ENCODE results near the gene ZNF83. TPM values are rescaled to one million over a fixed set of nuclear protein-coding genes. Genes with fewer than 3 reads are reported as not detected.
"Not testable (repeated sequence)": the region's sequence is repeated elsewhere in the genome, so short reads cannot be mapped to it uniquely, and the experiment has no call there.

The ZNF83 gene
- total and polyA plus RNA-seq, 2 donors (not counting 1 experiment from before 2014, with no cell fraction given) = 92.3 to 95.8 TPM

DNA sequence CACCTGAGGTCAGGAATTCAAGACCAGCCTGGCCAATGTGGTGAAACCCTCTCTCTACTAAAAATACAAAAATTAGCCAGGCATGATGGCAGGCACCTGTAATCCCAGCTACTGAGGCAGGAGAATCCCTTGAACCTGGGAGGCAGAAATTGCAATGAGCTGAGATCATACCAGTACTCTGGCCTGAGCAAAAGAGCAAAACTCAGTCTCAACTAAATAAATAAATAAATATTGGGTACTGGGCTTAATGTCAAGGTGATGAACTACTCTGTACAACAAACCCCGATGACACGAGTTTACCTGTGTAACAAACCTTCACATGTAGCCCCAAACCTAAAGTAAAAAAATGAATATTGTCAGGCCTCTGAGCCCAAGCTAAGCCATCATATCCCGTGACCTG lies 10.7 kb downstream of the ZNF83 start:
- ATAC-seq (ENCODE audit: low read depth); POLR2A ChIA-PET; H4K20me1 ChIP-seq (ENCODE audit: control insufficient read depth, insufficient read depth, low read length, poor library complexity, severe bottlenecking); H3K9me3 Mint-ChIP-seq (ENCODE audit: insufficient read depth); H3K4me3 Mint-ChIP-seq; H3K4me1 ChIP-seq (ENCODE audit: control insufficient read depth in 2 of 2, insufficient read depth in 2 of 2, low read length in 2 of 2); CTCF ChIA-PET; H3K4me3 ChIP-seq (ENCODE audit: control extremely low read depth in 1 of 5, extremely low read depth in 1 of 5, insufficient read depth in 1 of 5, low read depth in 2 of 5, low read length in 4 of 5); H3K27me3 Mint-ChIP-seq; H3K27ac Mint-ChIP-seq; DNase-seq; intact Hi-C loops (cut with micrococcal nuclease); H3K9ac ChIP-seq (ENCODE audit: low read length); H2AFZ ChIP-seq (ENCODE audit: insufficient read depth, low read depth, low read length, poor library complexity, severe bottlenecking); H3K9me3 ChIP-seq (ENCODE audit: control extremely low read depth in 1 of 3, control insufficient read depth in 2 of 3, insufficient read depth in 1 of 3, low read length in 2 of 3); H3K27me3 ChIP-seq (replicated peaks in 1 of 4; ENCODE audit: control extremely low read depth in 1 of 4, control insufficient read depth in 3 of 4, insufficient read depth in 4 of 4, low read length in 3 of 4); H3K4me2 ChIP-seq (replicated peaks; ENCODE audit: low read depth, low read length, poor library complexity, severe bottlenecking); H3K27ac ChIP-seq (ENCODE audit: low read length in 2 of 2); H3K4me1 Mint-ChIP-seq: not testable (repeated sequence)
- Histone ChIP-seq H3K36me3 (replicated peaks in 1 of 2; ENCODE audit: control extremely low read depth in 1 of 2, control insufficient read depth in 1 of 2, extremely low read depth in 1 of 2, insufficient read depth in 2 of 2, low read length in 1 of 2) (peaks cover 8 to 29% of the 10 kb centered on the region in 2 experiments), H3K79me2 (ENCODE audit: control insufficient read depth, insufficient read depth, low read length) (peaks cover 24% of the 10 kb centered on the region)
- 95% methylated on average over 2 of the region's 3 CpGs for WGBS (ENCODE audit: insufficient coverage)

DNA sequence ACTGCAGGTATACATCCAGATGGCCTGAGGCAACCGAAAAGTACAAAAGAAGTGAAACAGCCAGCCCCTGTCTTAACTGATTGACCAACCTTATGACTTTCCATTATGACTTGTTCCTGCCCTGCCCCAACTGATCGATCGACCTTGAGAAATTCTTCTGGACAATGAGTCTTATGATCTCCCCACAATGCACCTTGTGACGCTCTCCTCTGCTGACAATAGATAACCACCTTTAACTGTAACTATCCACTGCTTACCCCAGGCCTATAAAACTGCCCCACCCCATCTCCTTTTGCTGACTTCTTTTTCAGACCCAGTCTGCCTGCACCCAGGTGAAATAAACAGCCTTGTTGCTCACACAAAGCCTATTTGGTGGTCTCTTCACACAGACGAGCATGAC lies 11.2 kb downstream of the ZNF83 start:
- CTCF ChIA-PET = no interaction called here
- H4K20me1 ChIP-seq (ENCODE audit: control insufficient read depth, insufficient read depth, low read length, poor library complexity, severe bottlenecking) = no peaks in the 10 kb centered on the region
- Mint-ChIP-seq H3K27me3 (no peaks in the 10 kb centered on the region), H3K4me1 (peaks cover 5% of the 10 kb centered on the region), H3K4me3 (no peak overlapping the region), H3K9me3 (ENCODE audit: insufficient read depth) (peaks cover 5% of the 10 kb centered on the region), H3K27ac (no peak overlapping the region)
- ATAC-seq (ENCODE audit: low read depth) (no peak), DNase-seq (no peak)
- H2AFZ ChIP-seq (ENCODE audit: insufficient read depth, low read depth, low read length, poor library complexity, severe bottlenecking) = no peak overlapping the region
- no peaks in the 10 kb centered on the region for H3K27me3 ChIP-seq (replicated peaks in 1 of 4; ENCODE audit: control extremely low read depth in 1 of 4, control insufficient read depth in 3 of 4, insufficient read depth in 4 of 4, low read length in 3 of 4)
- H3K4me2 ChIP-seq (replicated peaks; ENCODE audit: low read depth, low read length, poor library complexity, severe bottlenecking) = no peak overlapping the region
- POLR2A ChIA-PET = no interaction called here
- intact Hi-C loops (cut with micrococcal nuclease) = no loop called here
- H3K27ac ChIP-seq (ENCODE audit: low read length in 2 of 2) = no peak overlapping the region
- no peaks in the 10 kb centered on the region for H3K4me1 ChIP-seq (ENCODE audit: control insufficient read depth in 2 of 2, insufficient read depth in 2 of 2, low read length in 2 of 2)
- no peaks in the 10 kb centered on the region for H3K9me3 ChIP-seq (ENCODE audit: control extremely low read depth in 1 of 3, control insufficient read depth in 2 of 3, insufficient read depth in 1 of 3, low read length in 2 of 3)
- H3K9ac ChIP-seq (ENCODE audit: low read length) = no peak overlapping the region
- TF ChIP-seq, protein P1, sequence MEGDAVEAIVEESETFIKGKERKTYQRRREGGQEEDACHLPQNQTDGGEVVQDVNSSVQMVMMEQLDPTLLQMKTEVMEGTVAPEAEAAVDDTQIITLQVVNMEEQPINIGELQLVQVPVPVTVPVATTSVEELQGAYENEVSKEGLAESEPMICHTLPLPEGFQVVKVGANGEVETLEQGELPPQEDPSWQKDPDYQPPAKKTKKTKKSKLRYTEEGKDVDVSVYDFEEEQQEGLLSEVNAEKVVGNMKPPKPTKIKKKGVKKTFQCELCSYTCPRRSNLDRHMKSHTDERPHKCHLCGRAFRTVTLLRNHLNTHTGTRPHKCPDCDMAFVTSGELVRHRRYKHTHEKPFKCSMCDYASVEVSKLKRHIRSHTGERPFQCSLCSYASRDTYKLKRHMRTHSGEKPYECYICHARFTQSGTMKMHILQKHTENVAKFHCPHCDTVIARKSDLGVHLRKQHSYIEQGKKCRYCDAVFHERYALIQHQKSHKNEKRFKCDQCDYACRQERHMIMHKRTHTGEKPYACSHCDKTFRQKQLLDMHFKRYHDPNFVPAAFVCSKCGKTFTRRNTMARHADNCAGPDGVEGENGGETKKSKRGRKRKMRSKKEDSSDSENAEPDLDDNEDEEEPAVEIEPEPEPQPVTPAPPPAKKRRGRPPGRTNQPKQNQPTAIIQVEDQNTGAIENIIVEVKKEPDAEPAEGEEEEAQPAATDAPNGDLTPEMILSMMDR (IDR thresholded peaks at IDR 0.05) = no peak
- TF ChIP-seq EZH2 (IDR thresholded peaks at IDR 0.05; ENCODE audit: borderline replicate concordance, insufficient read depth, low read depth, low read length, poor library complexity, severe bottlenecking) = no peak
- peaks cover 24% of the 10 kb centered on the region for H3K79me2 ChIP-seq (ENCODE audit: control insufficient read depth, insufficient read depth, low read length)
- peaks cover 8 to 35% of the 10 kb centered on the region in 2 experiments for H3K36me3 ChIP-seq (replicated peaks in 1 of 2; ENCODE audit: control extremely low read depth in 1 of 2, control insufficient read depth in 1 of 2, extremely low read depth in 1 of 2, insufficient read depth in 2 of 2, low read length in 1 of 2)
- WGBS (ENCODE audit: insufficient coverage) = 98% methylated on average over 5 of the region's 5 CpGs
- no peak overlapping the region for H3K4me3 ChIP-seq (ENCODE audit: control extremely low read depth in 1 of 5, extremely low read depth in 1 of 5, insufficient read depth in 1 of 5, low read depth in 2 of 5, low read length in 4 of 5)
